CD14-positive monocyte (primary cell): Measurements from ENCODE around the gene FAT1. TPM values are rescaled to one million over a fixed set of nuclear protein-coding genes. Genes with fewer than 3 reads are reported as not detected.
A peak's percentile ranks its signal among the peaks of the same experiment; 100 is the strongest.

Experiments used
- DNase-seq, 3 donors: peaks; one replicate each; pipeline ENCODE4 v3.0.0-alpha.2; 2011 to 2022
- H2AFZ ChIP-seq: 2 replicates; pipeline ENCODE4 v1.6.0; 2012; ENCODE audit warnings: mild to moderate bottlenecking, low read depth, low read length, inconsistent platforms; ENCODE audit not compliant: insufficient read depth, poor library complexity, severe bottlenecking
- H3K27ac ChIP-seq, 2 donors: 1 replicate in 1 of 2; 2 replicates in 1 of 2; pipeline ENCODE4 v1.5.1; 2012 to 2013; ENCODE audit warnings: low read length in 2 of 2, control low read depth in 1 of 2, inconsistent platforms in 1 of 2, low read depth in 1 of 2, mild to moderate bottlenecking in 1 of 2
- H3K27me3 ChIP-seq, 2 donors: one replicate each; pipeline versions ENCODE4 v1.6.0 to v1.6.1; 2011 to 2013; ENCODE audit warnings: low read length in 2 of 2; ENCODE audit not compliant: control insufficient read depth in 2 of 2, insufficient read depth in 2 of 2
- H3K36me3 ChIP-seq, 2 donors: replicated peaks in 1 of 2; 1 replicate in 1 of 2; 2 replicates in 1 of 2; pipeline versions ENCODE4 v1.5.1 to v1.6.1; 2012 to 2013; ENCODE audit warnings: low read length in 2 of 2, control low read depth in 1 of 2, inconsistent platforms in 1 of 2, mild to moderate bottlenecking in 1 of 2; ENCODE audit not compliant: insufficient read depth in 2 of 2, control insufficient read depth in 1 of 2
- H3K4me1 ChIP-seq, 2 donors: 1 replicate in 1 of 2; 2 replicates in 1 of 2; pipeline versions ENCODE4 v1.5.1 to v1.6.1; 2012 to 2013; ENCODE audit warnings: low read length in 2 of 2, control low read depth in 1 of 2, inconsistent platforms in 1 of 2, mild to moderate bottlenecking in 1 of 2, moderate library complexity in 1 of 2; ENCODE audit not compliant: insufficient read depth in 2 of 2, control insufficient read depth in 1 of 2
- H3K4me2 ChIP-seq: replicated peaks from 2 replicates; pipeline ENCODE3; 2012; ENCODE audit warnings: low read length, moderate library complexity, mild to moderate bottlenecking; ENCODE audit not compliant: poor library complexity, severe bottlenecking; ENCODE audit errors: extremely low read depth
- H3K4me3 ChIP-seq, 3 experiments: fragments of 200-600 bp in 1 of 3; sonication (generic) in 1 of 3; replicated peaks in 1 of 3; 1 replicate in 2 of 3; 2 replicates in 1 of 3; pipeline ENCODE4 v1.5.1; 2011 to 2013; ENCODE audit warnings: low read length in 3 of 3, mild to moderate bottlenecking in 3 of 3, control low read depth in 2 of 3, low read depth in 2 of 3, inconsistent platforms in 1 of 3, moderate library complexity in 1 of 3
- H3K79me2 ChIP-seq: 2 replicates; pipeline ENCODE4 v1.6.0; 2012; ENCODE audit warnings: mild to moderate bottlenecking, control low read depth, inconsistent platforms, low read length, moderate library complexity; ENCODE audit not compliant: insufficient read depth
- H3K9ac ChIP-seq: 2 replicates; pipeline ENCODE4 v1.6.0; 2017; ENCODE audit warnings: low read length, mild to moderate bottlenecking; ENCODE audit not compliant: insufficient read depth, poor library complexity, severe bottlenecking
- H3K9me3 ChIP-seq, 2 donors: replicated peaks in 1 of 2; 1 replicate in 1 of 2; 2 replicates in 1 of 2; pipeline versions ENCODE4 v1.5.1 to v1.6.1; 2012 to 2013; ENCODE audit warnings: low read length in 2 of 2, control low read depth in 1 of 2; ENCODE audit not compliant: control insufficient read depth in 1 of 2, insufficient read depth in 1 of 2
- H4K20me1 ChIP-seq: 2 replicates; pipeline ENCODE4 v1.6.0; 2012; ENCODE audit warnings: mild to moderate bottlenecking, low read length, control low read depth, moderate library complexity; ENCODE audit not compliant: insufficient read depth
- H3K27ac Mint-ChIP-seq, 7 donors: one replicate each; pipeline ENCODE4 v1.8.0; 2020; ENCODE audit warnings: mild to moderate bottlenecking in 7 of 7, mixed read lengths in 7 of 7, moderate library complexity in 6 of 7, inconsistent platforms in 2 of 7
- H3K27me3 Mint-ChIP-seq, 3 donors: one replicate each; pipeline ENCODE4 v1.8.0; 2021 to 2022; ENCODE audit warnings: low read depth in 3 of 3, mild to moderate bottlenecking in 3 of 3, mixed read lengths in 3 of 3, moderate library complexity in 3 of 3, inconsistent platforms in 1 of 3
- H3K36me3 Mint-ChIP-seq, 2 donors: one replicate each; pipeline ENCODE4 v1.8.0; 2020; ENCODE audit warnings: mixed read lengths in 2 of 2, inconsistent platforms in 1 of 2, mild to moderate bottlenecking in 1 of 2
- H3K4me1 Mint-ChIP-seq: one replicate; pipeline ENCODE4 v1.8.0; 2020; ENCODE audit warnings: mild to moderate bottlenecking, mixed read lengths
- H3K4me3 Mint-ChIP-seq, 2 donors: one replicate each; pipeline ENCODE4 v1.8.0; 2020; ENCODE audit warnings: mild to moderate bottlenecking in 2 of 2, mixed read lengths in 2 of 2, moderate library complexity in 1 of 2
- H3K9me3 Mint-ChIP-seq, 7 donors: one replicate each; pipeline ENCODE4 v1.8.0; 2020 to 2022; ENCODE audit warnings: mixed read lengths in 7 of 7, mild to moderate bottlenecking in 6 of 7, moderate library complexity in 6 of 7, inconsistent platforms in 2 of 7
- CTCF ChIP-seq: fragments of 200-600 bp; IDR thresholded peaks from one replicate; pipeline ENCODE4 v1.8.0; 2022; ENCODE audit warnings: antibody characterized with exemption, mild to moderate bottlenecking
- WGBS: methylation state at CpG from one replicate; pipeline ENCODE4 v1.1.5; 2013; ENCODE audit warnings: missing lambda C conversion rate; ENCODE audit not compliant: insufficient coverage; 5-methylcytosine and 5-hydroxymethylcytosine counted together
- intact Hi-C, 2 donors: fragments of 100-400 bp; cut with micrococcal nuclease; formaldehyde crosslinking; loops; one replicate each; pipeline versions ENCODE4 v1.15.0 to v1.15.1; 2023
- polyA plus RNA-seq, 3 donors: library from polyadenylated mRNA; depleted of rRNA in 1 of 3; unstranded in 2 of 3; stranded (reverse) in 1 of 3; fragments of 300-500 nt in 2 of 3; fragments of >200 nt in 1 of 3; fragmentation: Illumina TruSeq in 2 of 3; gene quantifications; 1 replicate in 2 of 3; 2 replicates in 1 of 3; pipeline ENCODE4 v1.2.3, GENCODE V29; 2012 to 2021

Gene FAT1
- polyA plus RNA-seq, 3 donors = not detected

- no peak for TF ChIP-seq CTCF
- intact Hi-C loops = no loop called here
- Mint-ChIP-seq H3K4me3 (peak overlapping the region in 1 of 2 donors; percentile 84), H3K9me3 (peaks cover 2 to 44% (median 19%) of the 10 kb centered on the region in 7 donors), H3K4me1 (peaks cover 12% of the 10 kb centered on the region), H3K27ac (peak overlapping the region in 1 of 7 donors; percentile 60), H3K27me3 (peaks cover 61 to 78% (median 69%) of the 10 kb centered on the region in 3 donors), H3K36me3 (peaks cover 0 to 8% of the 10 kb centered on the region in 2 donors)
- H3K9me3 ChIP-seq = peaks cover 3 to 31% of the 10 kb centered on the region in 2 donors
- under 1% methylated on average over 35 of the region's 54 CpGs for WGBS
- no peak overlapping the region for H2AFZ ChIP-seq
- H4K20me1 ChIP-seq = no peaks in the 10 kb centered on the region
- H3K27ac ChIP-seq = no peak overlapping the region
- H3K4me2 ChIP-seq = no peak overlapping the region
- peaks cover 57 to 76% of the 10 kb centered on the region in 2 donors for H3K27me3 ChIP-seq
- no peaks in the 10 kb centered on the region for H3K79me2 ChIP-seq
- no peak overlapping the region for H3K4me3 ChIP-seq
- H3K4me1 ChIP-seq = peaks cover 0 to 3% of the 10 kb centered on the region in 2 donors
- no peak for DNase-seq
- no peaks in the 10 kb centered on the region for H3K36me3 ChIP-seq
- H3K9ac ChIP-seq = no peak overlapping the region
Measured at GRCh38 chr4:186725469-186726425, 2.1 kb upstream of the FAT1 start.

GRCh38 chr4:186724864-186725468, 1.3 kb upstream of the FAT1 start:
- Mint-ChIP-seq H3K4me3 (peak overlapping the region in 1 of 2 donors; percentile 84), H3K4me1 (peaks cover 12% of the 10 kb centered on the region)
- H3K4me2 ChIP-seq = no peak overlapping the region

More at GRCh38 chr4:186724864-186725468, 1.3 kb upstream of the FAT1 start:
- no peak for TF ChIP-seq CTCF
- H3K4me3 ChIP-seq = no peak overlapping the region
- intact Hi-C loops = no loop called here
- Mint-ChIP-seq H3K36me3 (peaks cover 0 to 8% of the 10 kb centered on the region in 2 donors), H3K27me3 (peaks cover 61 to 77% (median 69%) of the 10 kb centered on the region in 3 donors), H3K27ac (no peak overlapping the region), H3K9me3 (peaks cover 2 to 44% (median 20%) of the 10 kb centered on the region in 7 donors)
- no peaks in the 10 kb centered on the region for H3K36me3 ChIP-seq
- no peak overlapping the region for H2AFZ ChIP-seq
- H3K79me2 ChIP-seq = no peaks in the 10 kb centered on the region
- H4K20me1 ChIP-seq = no peaks in the 10 kb centered on the region
- DNase-seq = no peak
- no peak overlapping the region for H3K27ac ChIP-seq
- H3K4me1 ChIP-seq = peaks cover 0 to 3% of the 10 kb centered on the region in 2 donors
- H3K27me3 ChIP-seq = peaks cover 57 to 81% of the 10 kb centered on the region in 2 donors
- H3K9me3 ChIP-seq = peaks cover 8 to 38% of the 10 kb centered on the region in 2 donors
- no peak overlapping the region for H3K9ac ChIP-seq
- WGBS = 0% methylated on average over 6 of the region's 19 CpGs
